Measurements from ENCODE around the gene ST6GAL1.

The ST6GAL1 gene

GRCh38 chr3:187084580-187084979 is 154.3 kb downstream of the ST6GAL1 start:
- TF ChIP-seq SIN3A (IDR thresholded peaks at IDR 0.05; ENCODE audit: borderline replicate concordance, insufficient read depth, low read length): no peak
- TF ChIP-seq REST (IDR thresholded peaks at IDR 0.05; ENCODE audit: insufficient read depth in 1 of 2, low read depth in 2 of 2, low read length in 2 of 2): no peak
- TF ChIP-seq FOXP2 (optimal IDR thresholded peaks at IDR 0.05; ENCODE audit: borderline replicate concordance, extremely low read depth, extremely low read length, insufficient read depth): no peak
- no peak for TF ChIP-seq POLR2AphosphoS5 (IDR thresholded peaks at IDR 0.05; ENCODE audit: low read depth, low read length)
- no peak for TF ChIP-seq TAF1 (IDR thresholded peaks at IDR 0.05; ENCODE audit: borderline replicate concordance, insufficient read depth, low read length)

- TF ChIP-seq REST (IDR thresholded peaks at IDR 0.05; ENCODE audit: insufficient read depth in 1 of 2, low read depth in 2 of 2, low read length in 2 of 2): no peak
- TF ChIP-seq TAF1 (IDR thresholded peaks at IDR 0.05; ENCODE audit: borderline replicate concordance, insufficient read depth, low read length): no peak
- no peak for TF ChIP-seq SIN3A (IDR thresholded peaks at IDR 0.05; ENCODE audit: borderline replicate concordance, insufficient read depth, low read length)
- no peak for TF ChIP-seq POLR2AphosphoS5 (IDR thresholded peaks at IDR 0.05; ENCODE audit: low read depth, low read length)
- TF ChIP-seq FOXP2 (optimal IDR thresholded peaks at IDR 0.05; ENCODE audit: borderline replicate concordance, extremely low read depth, extremely low read length, insufficient read depth): no peak
Observed at GRCh38 chr3:187085021-187085666, 154.8 kb downstream of the ST6GAL1 start.

GRCh38 chr3:187085933-187086332 is 155.6 kb downstream of the ST6GAL1 start:
- no peak for TF ChIP-seq FOXP2 (optimal IDR thresholded peaks at IDR 0.05; ENCODE audit: borderline replicate concordance, extremely low read depth, extremely low read length, insufficient read depth)
- no peak for TF ChIP-seq SIN3A (IDR thresholded peaks at IDR 0.05; ENCODE audit: borderline replicate concordance, insufficient read depth, low read length)
- no peak for TF ChIP-seq REST (IDR thresholded peaks at IDR 0.05; ENCODE audit: insufficient read depth in 1 of 2, low read depth in 2 of 2, low read length in 2 of 2)
- no peak for TF ChIP-seq POLR2AphosphoS5 (IDR thresholded peaks at IDR 0.05; ENCODE audit: low read depth, low read length)
- no peak for TF ChIP-seq TAF1 (IDR thresholded peaks at IDR 0.05; ENCODE audit: borderline replicate concordance, insufficient read depth, low read length)

GRCh38 chr3:187086831-187087230 is 156.5 kb downstream of the ST6GAL1 start:
- TF ChIP-seq TAF1 (IDR thresholded peaks at IDR 0.05; ENCODE audit: borderline replicate concordance, insufficient read depth, low read length) (no peak), SIN3A (IDR thresholded peaks at IDR 0.05; ENCODE audit: borderline replicate concordance, insufficient read depth, low read length) (no peak), REST (IDR thresholded peaks at IDR 0.05; ENCODE audit: insufficient read depth in 1 of 2, low read depth in 2 of 2, low read length in 2 of 2) (no peak), POLR2AphosphoS5 (IDR thresholded peaks at IDR 0.05; ENCODE audit: low read depth, low read length) (no peak), FOXP2 (optimal IDR thresholded peaks at IDR 0.05; ENCODE audit: borderline replicate concordance, extremely low read depth, extremely low read length, insufficient read depth) (no peak)

Measured in PFSK-1 (cell line).